GM18508 (cell line): ENCODE results near the gene GUCA1C.

Source experiments
- ATAC-seq: cut with Tn5 transposase; IDR thresholded peaks from one replicate; pipeline ENCODE4 v1.9.1; 2021; ENCODE audit warnings: moderate number of reproducible peaks; ENCODE audit not compliant: insufficient read depth, unreplicated experiment

Gene GUCA1C

DNA sequence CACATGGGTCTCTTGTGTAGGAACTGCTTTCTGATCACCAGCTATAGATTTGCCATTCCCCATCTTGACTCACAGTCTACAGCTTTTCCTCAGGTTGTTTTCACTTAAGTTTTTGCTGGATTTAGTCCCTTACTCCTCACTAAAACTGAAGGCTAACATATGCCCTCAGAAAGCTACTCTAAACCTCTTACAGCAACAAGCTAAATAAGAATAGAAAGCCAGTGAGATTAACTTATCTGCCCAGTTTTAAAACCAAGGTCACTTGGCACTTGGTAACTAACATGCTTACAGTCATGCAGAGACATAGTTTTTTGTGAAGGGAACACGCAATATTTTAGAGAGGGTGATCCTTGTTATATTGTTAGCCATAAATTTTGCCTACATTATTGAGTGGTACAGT lies at the start of gene GUCA1C:
Gene GUCA1C (minus strand): TSS at position 180 of the 400 bp plus-strand sequence. CDS start 117 bp downstream, at position 63.
- no peak for ATAC-seq

GRCh38 chr3:108998436-108998835 lies 44.8 kb upstream of the GUCA1C start:
- no peak for ATAC-seq

GRCh38 chr3:108985844-108986243 lies 32.2 kb upstream of the GUCA1C start:
- no peak for ATAC-seq

DNA sequence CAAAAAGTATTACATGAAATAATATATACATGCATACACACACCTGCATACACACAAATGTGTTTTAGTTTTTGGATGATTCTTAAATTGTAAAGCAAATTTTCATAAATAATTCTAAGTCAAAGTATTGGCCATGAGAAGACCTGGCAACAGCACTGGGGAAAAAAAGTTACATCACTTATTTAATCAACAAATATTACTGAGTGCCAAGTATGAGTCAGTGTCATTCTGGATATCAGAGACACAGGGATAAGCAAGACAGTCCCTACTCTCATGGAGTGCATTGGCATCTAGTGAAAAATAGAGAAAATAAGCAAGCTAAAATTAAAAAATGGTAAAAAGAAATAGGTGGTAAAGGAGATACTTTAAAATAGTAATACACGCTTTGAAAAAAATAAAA lies 29.4 kb upstream of the GUCA1C start:
- no peak for ATAC-seq

- no peak for ATAC-seq
These were observed 22.4 kb upstream of the GUCA1C start for GRCh38 chr3:108976058-108976457.

DNA sequence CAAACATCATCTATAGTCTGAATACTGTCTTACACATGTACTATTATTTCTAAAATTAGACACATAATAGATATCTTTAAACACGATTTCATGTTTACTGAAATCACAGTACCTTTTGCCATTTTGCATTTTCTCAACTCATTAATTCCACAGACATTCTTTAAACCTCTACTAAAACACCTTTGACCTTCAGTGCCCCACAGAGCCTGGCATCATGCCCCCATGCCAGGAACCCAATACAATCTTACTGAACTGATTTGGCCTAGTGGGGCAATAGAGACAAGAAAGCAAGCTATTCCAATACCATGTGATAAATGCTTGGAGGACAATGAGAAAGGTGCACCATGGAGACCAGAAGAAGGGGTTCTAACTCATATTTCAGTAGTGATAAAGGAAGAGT lies 19.3 kb upstream of the GUCA1C start:
- no peak for ATAC-seq

- ATAC-seq: no peak
These were observed 18.8 kb upstream of the GUCA1C start for GRCh38 chr3:108972482-108972881.

DNA sequence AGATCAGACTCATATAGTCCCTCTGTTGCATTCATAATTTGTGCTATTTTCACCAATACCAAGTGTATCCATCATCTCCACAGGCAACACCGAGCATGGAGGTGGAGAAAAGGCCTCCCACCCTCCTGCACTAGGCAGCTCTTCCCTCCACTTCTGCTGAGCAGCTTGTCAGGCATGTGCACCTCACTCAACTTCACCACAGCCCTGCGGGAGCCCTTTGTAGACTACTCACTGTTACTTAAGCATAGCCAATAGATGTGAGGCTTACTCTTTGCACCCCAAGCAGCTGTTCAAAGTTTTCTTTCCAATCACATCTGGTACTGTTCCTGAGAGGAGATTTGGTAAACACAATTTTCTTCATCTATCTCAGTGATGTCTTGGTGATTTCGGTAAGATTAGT lies 16.9 kb upstream of the GUCA1C start:
- ATAC-seq: no peak

DNA sequence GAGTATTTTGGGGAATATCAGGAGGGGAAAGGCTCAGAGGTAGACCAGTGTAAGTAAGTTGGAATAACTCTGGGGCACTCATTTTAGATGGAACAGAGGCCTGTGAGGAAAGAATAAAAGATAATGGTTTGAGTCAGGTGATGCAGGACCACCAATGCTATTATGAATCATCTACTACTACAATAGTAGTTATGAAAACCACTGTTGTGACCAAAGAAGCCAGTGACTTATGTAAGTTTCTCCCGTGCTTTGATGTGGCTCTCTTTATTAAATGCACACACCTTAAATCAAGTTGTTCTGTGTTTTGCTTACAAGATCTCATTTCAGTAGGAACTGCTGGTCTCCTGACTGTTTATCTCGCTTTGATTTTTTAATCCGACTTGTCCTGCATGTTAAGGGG lies 13.1 kb upstream of the GUCA1C start:
- no peak for ATAC-seq

GRCh38 chr3:108959017-108959416 lies 5.3 kb upstream of the GUCA1C start:
- ATAC-seq: no peak

- no peak for ATAC-seq
These were observed 469 bp downstream of the GUCA1C start for GRCh38 chr3:108953210-108953609.

- ATAC-seq: no peak
These were observed 1.7 kb downstream of the GUCA1C start for GRCh38 chr3:108951820-108952501.

DNA sequence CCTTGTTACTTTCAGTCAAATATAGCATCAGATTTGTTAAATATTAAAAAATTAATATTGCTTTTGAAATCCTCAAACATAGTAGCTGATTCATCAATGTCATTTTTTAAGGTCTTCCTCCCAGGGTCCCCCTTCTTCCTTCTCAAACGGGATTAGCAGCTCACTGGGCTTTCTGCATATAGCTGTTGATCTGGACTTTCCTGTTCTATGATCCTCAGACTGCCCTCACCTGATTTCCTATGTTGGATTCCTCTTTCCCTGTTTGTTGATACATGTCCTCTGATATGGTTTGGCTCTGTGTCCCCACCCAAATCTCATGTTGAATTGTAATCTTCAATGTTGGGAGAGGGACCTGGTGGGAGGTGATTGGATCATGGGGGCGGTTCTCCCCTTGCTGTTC lies 5.8 kb downstream of the GUCA1C start:
- no peak for ATAC-seq

- ATAC-seq: no peak
These were observed 7.1 kb downstream of the GUCA1C start for GRCh38 chr3:108946292-108947285.

- ATAC-seq: no peak
These were observed 13.0 kb downstream of the GUCA1C start for GRCh38 chr3:108940568-108941263.

DNA sequence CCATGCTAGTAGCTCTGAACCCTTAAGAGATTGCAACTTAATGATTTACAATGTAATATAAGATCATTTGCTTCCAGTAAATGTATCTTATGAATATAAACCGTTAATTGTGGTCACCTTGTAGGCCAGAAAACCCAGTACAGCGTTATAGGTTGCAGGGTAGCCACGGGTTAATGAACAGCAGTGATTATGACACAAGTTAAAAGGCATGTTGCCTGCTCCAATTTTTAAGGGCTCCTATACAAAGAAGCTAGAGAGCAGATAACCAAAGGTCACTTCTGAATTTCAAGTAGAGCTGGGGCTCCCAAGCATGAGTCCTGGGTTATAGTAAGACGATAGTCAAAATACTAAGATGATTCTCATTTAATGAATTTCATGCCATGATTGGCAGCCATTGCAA lies 13.5 kb downstream of the GUCA1C start:
- ATAC-seq: no peak

DNA sequence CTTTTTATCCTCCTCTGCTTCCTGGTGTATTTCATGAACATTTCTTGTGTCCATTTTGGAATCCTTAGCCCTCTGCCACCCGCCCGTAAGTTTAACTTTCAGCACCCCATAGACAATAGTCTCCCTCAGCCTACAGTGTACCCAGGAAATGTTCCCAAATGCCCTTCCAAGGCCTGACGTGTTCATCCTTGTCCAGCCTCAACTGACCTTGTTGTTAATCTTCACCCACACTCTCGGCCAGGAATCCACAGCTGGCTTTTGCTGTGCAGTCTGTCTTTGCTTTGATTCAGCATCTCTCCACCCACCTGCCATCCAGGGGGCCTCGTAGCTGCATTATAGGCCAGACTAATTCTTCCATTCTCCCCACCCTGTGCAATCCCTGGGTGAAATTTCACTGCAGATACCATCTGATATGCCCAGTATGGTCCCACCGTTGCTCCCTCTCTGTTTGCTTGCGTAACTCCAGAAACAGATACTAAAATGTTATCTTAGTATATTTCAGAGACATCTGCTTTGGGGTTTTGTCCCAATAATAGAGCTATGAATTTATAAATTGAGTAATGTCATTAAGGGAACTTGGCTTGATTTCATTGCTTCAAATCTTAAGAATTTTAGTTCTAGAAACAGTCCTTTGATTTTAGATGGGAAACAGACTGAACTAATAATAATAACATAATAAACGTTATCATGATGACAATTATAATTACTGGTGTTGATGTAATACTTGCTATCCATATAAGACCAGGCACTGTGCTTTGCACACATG lies 16.6 kb downstream of the GUCA1C start:
- no peak for ATAC-seq

GRCh38 chr3:108931035-108931434 lies 22.6 kb downstream of the GUCA1C start:
- no peak for ATAC-seq

DNA sequence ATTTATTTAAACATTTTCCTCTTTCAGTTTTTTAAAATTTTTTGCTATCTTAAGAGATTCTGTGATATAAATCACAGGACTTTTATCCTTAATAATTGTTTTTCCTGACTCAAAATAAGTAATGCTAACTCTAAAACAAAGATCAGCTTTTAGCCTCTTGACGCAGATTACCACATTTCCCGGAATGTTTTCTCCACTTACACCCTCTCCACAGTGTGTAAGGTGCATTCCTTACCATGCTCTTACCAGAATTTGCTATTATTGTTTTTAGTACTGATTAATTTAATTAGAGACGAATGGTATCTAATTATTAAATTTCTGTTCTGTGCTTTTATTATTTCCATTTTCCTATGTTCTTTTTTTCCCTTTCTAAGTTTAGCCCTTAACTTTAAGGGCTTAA lies 34.8 kb downstream of the GUCA1C start:
- ATAC-seq: no peak
